Measurements from ENCODE around the gene EXOC6.

DNA sequence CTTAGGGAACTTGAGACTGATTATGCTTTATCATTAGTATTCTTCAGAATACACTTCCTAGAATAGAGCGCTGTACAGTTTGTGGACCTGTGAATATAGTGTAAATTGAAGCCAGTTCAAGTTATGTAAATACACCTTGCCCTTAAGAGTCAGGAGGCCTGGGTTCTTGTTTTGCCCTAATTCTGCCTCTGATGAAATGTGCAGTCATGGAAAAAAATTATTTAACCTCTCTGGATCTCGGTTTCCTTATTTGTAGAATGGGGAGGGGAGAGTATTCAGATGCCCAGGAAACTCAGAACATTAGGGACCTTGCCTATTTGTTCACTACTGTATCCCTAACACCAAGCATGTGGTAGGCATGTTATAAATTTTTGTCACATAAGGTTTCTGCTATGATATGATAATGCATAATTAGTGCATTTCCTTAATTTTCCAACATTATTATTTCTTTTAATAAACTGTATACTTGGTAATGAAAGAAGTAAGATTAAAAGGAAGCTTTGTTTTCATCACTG lies 1.3 kb downstream of the EXOC6 start:
- no peak for TF ChIP-seq CTCF (IDR thresholded peaks at IDR 0.05)
- TF ChIP-seq POLR2A (IDR thresholded peaks at IDR 0.05), result no peak
- TF ChIP-seq EP300 (IDR thresholded peaks at IDR 0.05), result no peak
- no peak for TF ChIP-seq POLR2AphosphoS5 (IDR thresholded peaks at IDR 0.05)
